Measurements from ENCODE around the gene EVA1A. TPM values are rescaled to one million over a fixed set of nuclear protein-coding genes. Genes with fewer than 3 reads are reported as not detected.

EVA1A gene
- total RNA-seq, 2 donors from 2014 or later: 1.2 to 1.8 TPM

GRCh38 chr2:75564713-75565359, 4.1 kb upstream of the EVA1A start:
- peaks cover 49% of the 10 kb centered on the region for H3K27me3 ChIP-seq (ENCODE audit: control insufficient read depth, insufficient read depth, low read length, poor library complexity, severe bottlenecking)
- H3K4me1 Mint-ChIP-seq: peaks cover 14% of the 10 kb centered on the region

GRCh38 chr2:75564026-75564688, 3.4 kb upstream of the EVA1A start:
- Histone ChIP-seq H3K4me3 (ENCODE audit: low read length) (no peak overlapping the region), H3K36me3 (ENCODE audit: control insufficient read depth, insufficient read depth, low read length) (no peaks in the 10 kb centered on the region), H3K27me3 (ENCODE audit: control insufficient read depth, insufficient read depth, low read length, poor library complexity, severe bottlenecking) (peaks cover 55% of the 10 kb centered on the region), H3K4me1 (ENCODE audit: control insufficient read depth, insufficient read depth, low read length) (no peaks in the 10 kb centered on the region), H3K9ac (ENCODE audit: extremely low read depth, low read length, poor library complexity, severe bottlenecking) (no peak overlapping the region), H3K27ac (ENCODE audit: low read depth, low read length) (no peak overlapping the region), H3K9me3 (ENCODE audit: control insufficient read depth, low read length) (no peaks in the 10 kb centered on the region)
- Mint-ChIP-seq H3K36me3 (ENCODE audit: low read depth) (no peaks in the 10 kb centered on the region), H3K4me1 (peaks cover 15% of the 10 kb centered on the region), H3K27ac (no peak overlapping the region), H3K27me3 (ENCODE audit: insufficient read depth) (peaks cover 44% of the 10 kb centered on the region), H3K4me3 (no peak overlapping the region), H3K9me3 (no peaks in the 10 kb centered on the region)
- no peak for TF ChIP-seq CTCF (conservative IDR thresholded peaks at IDR 0.05)
- DNase-seq: no peak
- 93 to 96% methylated on average over 6 to 9 of the region's 9 CpGs for WGBS, 2 experiments (ENCODE audit: insufficient coverage in 1 of 2, insufficient read length in 1 of 2)

More at GRCh38 chr2:75564713-75565359, 4.1 kb upstream of the EVA1A start:
- WGBS, 2 experiments (ENCODE audit: insufficient coverage in 1 of 2, insufficient read length in 1 of 2): 93 to 100% methylated on average over 2 to 4 of the region's 4 CpGs
- DNase-seq: no peak
- no peak overlapping the region for H3K4me3 Mint-ChIP-seq
- Histone ChIP-seq H3K9ac (ENCODE audit: extremely low read depth, low read length, poor library complexity, severe bottlenecking) (no peak overlapping the region), H3K27ac (ENCODE audit: low read depth, low read length) (no peak overlapping the region), H3K36me3 (ENCODE audit: control insufficient read depth, insufficient read depth, low read length) (no peaks in the 10 kb centered on the region), H3K4me1 (ENCODE audit: control insufficient read depth, insufficient read depth, low read length) (no peaks in the 10 kb centered on the region), H3K4me3 (ENCODE audit: low read length) (no peak overlapping the region), H3K9me3 (ENCODE audit: control insufficient read depth, low read length) (no peaks in the 10 kb centered on the region)
- no peaks in the 10 kb centered on the region for H3K9me3 Mint-ChIP-seq
- H3K36me3 Mint-ChIP-seq (ENCODE audit: low read depth): no peaks in the 10 kb centered on the region
- H3K27me3 Mint-ChIP-seq (ENCODE audit: insufficient read depth): peaks cover 39% of the 10 kb centered on the region
- no peak overlapping the region for H3K27ac Mint-ChIP-seq
- no peak for TF ChIP-seq CTCF (conservative IDR thresholded peaks at IDR 0.05)

GRCh38 chr2:75563591-75563990, 2.9 kb upstream of the EVA1A start:
- DNase-seq: no peak
- Mint-ChIP-seq H3K4me1 (peaks cover 15% of the 10 kb centered on the region), H3K27ac (no peak overlapping the region), H3K9me3 (no peaks in the 10 kb centered on the region), H3K36me3 (ENCODE audit: low read depth) (no peaks in the 10 kb centered on the region), H3K27me3 (ENCODE audit: insufficient read depth) (peaks cover 49% of the 10 kb centered on the region), H3K4me3 (no peak overlapping the region)
- Histone ChIP-seq H3K9ac (ENCODE audit: extremely low read depth, low read length, poor library complexity, severe bottlenecking) (no peak overlapping the region), H3K36me3 (ENCODE audit: control insufficient read depth, insufficient read depth, low read length) (no peaks in the 10 kb centered on the region), H3K27ac (ENCODE audit: low read depth, low read length) (no peak overlapping the region), H3K9me3 (ENCODE audit: control insufficient read depth, low read length) (no peaks in the 10 kb centered on the region), H3K27me3 (ENCODE audit: control insufficient read depth, insufficient read depth, low read length, poor library complexity, severe bottlenecking) (peaks cover 60% of the 10 kb centered on the region), H3K4me1 (ENCODE audit: control insufficient read depth, insufficient read depth, low read length) (no peaks in the 10 kb centered on the region), H3K4me3 (ENCODE audit: low read length) (no peak overlapping the region)
- WGBS, 2 experiments (ENCODE audit: insufficient coverage in 1 of 2, insufficient read length in 1 of 2): 83 to 90% methylated on average over 2 to 3 of the region's 3 CpGs
- TF ChIP-seq CTCF (conservative IDR thresholded peaks at IDR 0.05): no peak
